KMS-11 (cell line): ENCODE results near the gene CFAP73.

Experiments used
- H2AFZ ChIP-seq: fragments of 200-600 bp; sonication (generic); 2 replicates; pipeline ENCODE4 v1.6.1; 2016; ENCODE audit warnings: antibody characterized with exemption, mixed run types, low read depth
- H3K27ac ChIP-seq: fragments of 200-600 bp; sonication (generic); 2 replicates; pipeline ENCODE4 v1.6.1; 2016; ENCODE audit warnings: mild to moderate bottlenecking, mixed run types
- H3K27me3 ChIP-seq: fragments of 200-600 bp; sonication (generic); 2 replicates; pipeline ENCODE4 v1.6.1; 2017; ENCODE audit warnings: mild to moderate bottlenecking, low read depth, mixed run types, moderate library complexity; ENCODE audit not compliant: insufficient read depth
- H3K36me3 ChIP-seq: fragments of 200-600 bp; sonication (generic); 2 replicates; pipeline ENCODE4 v1.6.1; 2017; ENCODE audit warnings: mild to moderate bottlenecking, mixed run types; ENCODE audit not compliant: insufficient read depth
- H3K4me1 ChIP-seq: fragments of 200-600 bp; sonication (generic); 2 replicates; pipeline ENCODE4 v1.6.1; 2016; ENCODE audit warnings: mild to moderate bottlenecking, low read depth, mixed run types; ENCODE audit not compliant: poor library complexity, severe bottlenecking
- H3K4me2 ChIP-seq: fragments of 200-600 bp; sonication (generic); 2 replicates; pipeline ENCODE4 v1.7.0; 2016; ENCODE audit warnings: mild to moderate bottlenecking, mixed run types
- H3K4me3 ChIP-seq: fragments of 200-600 bp; sonication (generic); IDR thresholded peaks from 2 replicates; pipeline ENCODE4 v1.6.1; 2017; ENCODE audit warnings: low read depth, low read length, mixed read lengths; ENCODE audit not compliant: insufficient read depth
- H3K79me2 ChIP-seq: fragments of 200-600 bp; sonication (generic); 2 replicates; pipeline ENCODE4 v1.6.1; 2016; ENCODE audit warnings: low read depth, mixed run types; ENCODE audit not compliant: insufficient read depth
- H3K9ac ChIP-seq: fragments of 200-600 bp; sonication (generic); 2 replicates; pipeline ENCODE4 v1.6.1; 2016; ENCODE audit warnings: mild to moderate bottlenecking, mixed run types
- H4K20me1 ChIP-seq: fragments of 200-600 bp; sonication (generic); 2 replicates; pipeline ENCODE4 v1.6.1; 2016; ENCODE audit warnings: mild to moderate bottlenecking, mixed run types; ENCODE audit not compliant: insufficient read depth
- TF ChIP-seq, protein P1 (sequence below): fragments of 200-600 bp; sonication (generic); conservative IDR thresholded peaks from 2 replicates; pipeline ENCODE4 v1.6.1; 2017; ENCODE audit warnings: low read depth, mild to moderate bottlenecking, antibody characterized with exemption, low read length, moderate library complexity, mixed read lengths

Gene CFAP73

GRCh38 chr12:113149361-113150150, at the start of gene CFAP73:
Gene CFAP73, plus strand, starts transcription at chr12:113149724. Its CDS starts 134 bp downstream, at chr12:113149858.
- Histone ChIP-seq H3K27ac (no peak within 1 kb of the TSS), H3K4me3 (no peak within 1 kb of the TSS), H2AFZ (no peak within 1 kb of the TSS)

DNA sequence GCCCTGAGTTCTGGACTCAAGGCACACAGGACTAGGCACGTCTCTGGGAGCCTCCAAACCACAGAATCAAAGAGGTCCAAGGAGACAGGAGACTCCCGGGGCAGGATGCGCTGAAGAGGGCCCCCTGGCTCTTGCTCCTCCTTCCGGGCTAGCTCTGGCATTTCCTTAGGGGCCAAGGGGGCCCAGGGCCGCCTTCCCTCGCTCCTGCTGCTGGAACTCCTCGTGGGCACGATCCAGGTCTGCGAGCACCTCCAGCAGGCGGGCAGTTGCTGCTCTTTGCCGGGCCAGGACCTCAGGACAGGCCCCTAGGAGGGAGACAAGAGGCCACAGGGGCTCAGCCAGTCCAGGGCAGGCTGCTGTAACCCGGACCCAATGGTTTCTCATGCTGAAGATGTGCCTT, 49.8 kb upstream of the CFAP73 start:
- Histone ChIP-seq H3K27me3 (no peaks in the 10 kb centered on the region), H3K4me2 (no peak overlapping the region), H3K36me3 (no peaks in the 10 kb centered on the region), H3K4me3 (no peak overlapping the region), H4K20me1 (no peaks in the 10 kb centered on the region), H2AFZ (no peak overlapping the region), H3K4me1 (peaks cover 33% of the 10 kb centered on the region), H3K27ac (no peak overlapping the region), H3K79me2 (no peaks in the 10 kb centered on the region), H3K9ac (no peak overlapping the region)
- TF ChIP-seq, protein P1, sequence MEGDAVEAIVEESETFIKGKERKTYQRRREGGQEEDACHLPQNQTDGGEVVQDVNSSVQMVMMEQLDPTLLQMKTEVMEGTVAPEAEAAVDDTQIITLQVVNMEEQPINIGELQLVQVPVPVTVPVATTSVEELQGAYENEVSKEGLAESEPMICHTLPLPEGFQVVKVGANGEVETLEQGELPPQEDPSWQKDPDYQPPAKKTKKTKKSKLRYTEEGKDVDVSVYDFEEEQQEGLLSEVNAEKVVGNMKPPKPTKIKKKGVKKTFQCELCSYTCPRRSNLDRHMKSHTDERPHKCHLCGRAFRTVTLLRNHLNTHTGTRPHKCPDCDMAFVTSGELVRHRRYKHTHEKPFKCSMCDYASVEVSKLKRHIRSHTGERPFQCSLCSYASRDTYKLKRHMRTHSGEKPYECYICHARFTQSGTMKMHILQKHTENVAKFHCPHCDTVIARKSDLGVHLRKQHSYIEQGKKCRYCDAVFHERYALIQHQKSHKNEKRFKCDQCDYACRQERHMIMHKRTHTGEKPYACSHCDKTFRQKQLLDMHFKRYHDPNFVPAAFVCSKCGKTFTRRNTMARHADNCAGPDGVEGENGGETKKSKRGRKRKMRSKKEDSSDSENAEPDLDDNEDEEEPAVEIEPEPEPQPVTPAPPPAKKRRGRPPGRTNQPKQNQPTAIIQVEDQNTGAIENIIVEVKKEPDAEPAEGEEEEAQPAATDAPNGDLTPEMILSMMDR, result no peak

More at GRCh38 chr12:113149361-113150150, at the start of gene CFAP73:
- H3K79me2 ChIP-seq, result no peaks in the 10 kb centered on the region
- no peaks in the 10 kb centered on the region for H3K36me3 ChIP-seq
- H3K27me3 ChIP-seq, result no peaks in the 10 kb centered on the region
- H3K4me2 ChIP-seq, result no peak within 1 kb of the TSS
- TF ChIP-seq, protein P1, result no peak
- H3K4me1 ChIP-seq, result peaks cover 5% of the 10 kb centered on the region
- no peaks in the 10 kb centered on the region for H4K20me1 ChIP-seq
- no peak within 1 kb of the TSS for H3K9ac ChIP-seq

DNA sequence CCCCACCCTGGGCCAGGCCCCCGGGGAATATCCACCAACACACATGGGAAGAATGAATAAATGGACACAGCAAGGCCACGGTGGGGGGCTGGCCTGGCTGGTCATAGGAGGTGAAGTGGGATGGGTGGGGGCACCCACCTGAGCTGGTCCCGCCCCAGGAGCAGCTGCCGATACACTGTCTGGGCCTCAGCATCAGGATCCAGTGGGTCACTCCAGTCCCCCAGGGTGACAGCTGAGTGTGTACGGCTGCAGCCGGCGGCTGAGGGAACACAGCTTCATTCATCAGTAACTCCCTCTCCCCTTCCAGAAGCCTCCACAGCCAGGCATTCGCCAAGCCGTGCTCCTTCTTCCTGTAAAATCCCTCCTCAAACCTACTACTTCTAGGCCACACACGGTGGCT, 47.8 kb upstream of the CFAP73 start:
- H3K9ac ChIP-seq, result no peak overlapping the region
- TF ChIP-seq, protein P1, result no peak
- H3K79me2 ChIP-seq, result no peaks in the 10 kb centered on the region
- peaks cover 21% of the 10 kb centered on the region for H3K4me1 ChIP-seq
- no peaks in the 10 kb centered on the region for H3K27me3 ChIP-seq
- no peak overlapping the region for H3K4me3 ChIP-seq
- no peak overlapping the region for H2AFZ ChIP-seq
- H4K20me1 ChIP-seq, result no peaks in the 10 kb centered on the region
- no peak overlapping the region for H3K27ac ChIP-seq
- H3K4me2 ChIP-seq, result no peak overlapping the region
- no peaks in the 10 kb centered on the region for H3K36me3 ChIP-seq

- H3K9ac ChIP-seq, result no peak overlapping the region
- H3K27ac ChIP-seq, result no peak overlapping the region
- H3K4me3 ChIP-seq, result no peak overlapping the region
- H3K4me2 ChIP-seq, result no peak overlapping the region
- TF ChIP-seq, protein P1, result no peak
- no peaks in the 10 kb centered on the region for H3K79me2 ChIP-seq
- peaks cover 17% of the 10 kb centered on the region for H3K4me1 ChIP-seq
- H2AFZ ChIP-seq, result no peak overlapping the region
- no peaks in the 10 kb centered on the region for H3K36me3 ChIP-seq
- H3K27me3 ChIP-seq, result no peaks in the 10 kb centered on the region
- H4K20me1 ChIP-seq, result no peaks in the 10 kb centered on the region
Observed at GRCh38 chr12:113102811-113103210, 46.7 kb upstream of the CFAP73 start.
